Small intestine (tissue), 7 donors: ENCODE data around the gene HEMK1. TPM values are rescaled to one million over a fixed set of nuclear protein-coding genes. Genes with fewer than 3 reads are reported as not detected.

Experiments
- DNase-seq, 2 donors: peaks; one replicate each; pipeline versions ENCODE4 v3.0.0 to v3.0.0-alpha.2; 2013
- FAIRE-seq: peaks from 2 replicates; lab custom pipeline; 2012; peaks lifted over from hg19 to GRCh38; lab: Jason Lieb, UNC
- H3K27ac ChIP-seq, 3 donors: one replicate each; pipeline ENCODE4 v1.5.1; 2013; ENCODE audit warnings: low read length in 2 of 3, mild to moderate bottlenecking in 2 of 3, control low read depth in 1 of 3, inconsistent platforms in 1 of 3, low read depth in 1 of 3, moderate library complexity in 1 of 3
- H3K27me3 ChIP-seq, 3 donors: one replicate each; pipeline ENCODE4 v1.6.1; 2013; ENCODE audit warnings: low read length in 3 of 3, inconsistent platforms in 1 of 3; ENCODE audit not compliant: control insufficient read depth in 3 of 3, insufficient read depth in 3 of 3
- H3K36me3 ChIP-seq, 3 donors: one replicate each; pipeline ENCODE4 v1.6.1; 2013; ENCODE audit warnings: low read length in 3 of 3, inconsistent platforms in 1 of 3, low read depth in 1 of 3, mild to moderate bottlenecking in 1 of 3, moderate library complexity in 1 of 3; ENCODE audit not compliant: control insufficient read depth in 3 of 3, insufficient read depth in 2 of 3
- H3K4me1 ChIP-seq, 3 donors: one replicate each; pipeline ENCODE4 v1.6.1; 2013; ENCODE audit warnings: low read length in 2 of 3, inconsistent platforms in 1 of 3, low read depth in 1 of 3, mild to moderate bottlenecking in 1 of 3, moderate library complexity in 1 of 3; ENCODE audit not compliant: control insufficient read depth in 3 of 3, insufficient read depth in 2 of 3
- H3K4me3 ChIP-seq, 3 donors: one replicate each; pipeline ENCODE4 v1.5.1; 2013; ENCODE audit warnings: low read length in 3 of 3, control low read depth in 1 of 3, inconsistent platforms in 1 of 3, low read depth in 1 of 3, mild to moderate bottlenecking in 1 of 3, moderate library complexity in 1 of 3
- H3K9me3 ChIP-seq, 2 donors: one replicate each; pipeline ENCODE4 v1.6.1; 2013; ENCODE audit warnings: low read depth in 1 of 2, low read length in 1 of 2; ENCODE audit not compliant: control insufficient read depth in 2 of 2, insufficient read depth in 1 of 2
- WGBS, 3 donors: extraction: QIAGEN DNeasy Blood & Tissue Kit; methylation state at CpG; one replicate each; pipeline ENCODE4 v1.1.7; 2013; 5-methylcytosine and 5-hydroxymethylcytosine counted together
- polyA plus RNA-seq, 4 donors: library from polyadenylated mRNA; stranded (reverse) in 3 of 4; unstranded in 1 of 4; fragments of 200-250 nt in 3 of 4; fragments of 120-200 nt in 1 of 4; gene quantifications; one replicate each; pipeline versions ENCODE4 v1.2.1 to v1.2.3, GENCODE V29; 2013
- donor health status: healthy with polysubstance abuse.
- donor health status: control.
- donor health status: control.
- donor health status: Bipolar disorder and iron deficiency.
- donor health status: healthy.

Gene HEMK1
- polyA plus RNA-seq, 4 donors: 13.9 to 30.1 (median 16.0) TPM

DNA sequence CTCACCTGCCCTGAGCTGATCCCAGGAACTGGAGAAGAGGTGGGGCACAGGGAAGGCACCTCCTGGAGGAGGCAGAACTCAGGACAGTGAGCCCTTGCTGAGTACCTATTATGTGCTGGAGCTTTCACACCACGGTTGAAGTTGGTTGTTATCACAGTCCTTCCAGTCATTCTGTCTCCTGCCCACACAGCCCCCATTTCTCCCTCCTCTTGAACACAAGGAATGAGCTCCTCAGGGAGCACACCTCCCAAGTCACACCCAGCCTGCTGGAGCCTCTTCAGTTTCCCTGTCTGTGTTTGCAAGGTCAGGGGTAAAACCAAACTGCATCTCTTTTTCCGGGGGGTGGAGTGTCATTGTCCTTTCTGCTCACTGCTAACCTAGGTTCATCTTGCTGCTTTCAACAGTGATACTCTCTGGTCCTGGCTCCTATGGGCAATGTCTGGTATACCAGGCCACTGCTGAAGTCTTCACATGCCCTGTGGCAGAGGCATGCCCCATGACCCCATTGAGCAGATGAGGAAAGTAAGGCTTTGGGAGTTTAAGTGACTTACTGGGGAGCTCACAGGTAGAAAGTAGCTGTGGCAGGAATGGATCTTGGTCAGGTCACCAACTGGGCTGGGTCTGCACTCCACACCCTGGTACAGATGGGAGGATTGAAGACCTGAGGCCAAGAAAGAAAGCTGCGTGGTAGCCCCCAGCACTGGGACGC, 31.7 kb upstream of the HEMK1 start:
- no peak for FAIRE-seq
- 60 to 68% (median 66%) methylated on average over 4 of the region's 4 CpGs for WGBS, 3 donors
- Histone ChIP-seq H3K27me3 (peaks cover 0 to 7% (median 0%) of the 10 kb centered on the region in 3 donors), H3K9me3 (no peaks in the 10 kb centered on the region), H3K36me3 (no peaks in the 10 kb centered on the region), H3K4me3 (no peak overlapping the region), H3K4me1 (peaks cover 0 to 15% (median 0%) of the 10 kb centered on the region in 3 donors), H3K27ac (no peak overlapping the region)
- DNase-seq: no peak

DNA sequence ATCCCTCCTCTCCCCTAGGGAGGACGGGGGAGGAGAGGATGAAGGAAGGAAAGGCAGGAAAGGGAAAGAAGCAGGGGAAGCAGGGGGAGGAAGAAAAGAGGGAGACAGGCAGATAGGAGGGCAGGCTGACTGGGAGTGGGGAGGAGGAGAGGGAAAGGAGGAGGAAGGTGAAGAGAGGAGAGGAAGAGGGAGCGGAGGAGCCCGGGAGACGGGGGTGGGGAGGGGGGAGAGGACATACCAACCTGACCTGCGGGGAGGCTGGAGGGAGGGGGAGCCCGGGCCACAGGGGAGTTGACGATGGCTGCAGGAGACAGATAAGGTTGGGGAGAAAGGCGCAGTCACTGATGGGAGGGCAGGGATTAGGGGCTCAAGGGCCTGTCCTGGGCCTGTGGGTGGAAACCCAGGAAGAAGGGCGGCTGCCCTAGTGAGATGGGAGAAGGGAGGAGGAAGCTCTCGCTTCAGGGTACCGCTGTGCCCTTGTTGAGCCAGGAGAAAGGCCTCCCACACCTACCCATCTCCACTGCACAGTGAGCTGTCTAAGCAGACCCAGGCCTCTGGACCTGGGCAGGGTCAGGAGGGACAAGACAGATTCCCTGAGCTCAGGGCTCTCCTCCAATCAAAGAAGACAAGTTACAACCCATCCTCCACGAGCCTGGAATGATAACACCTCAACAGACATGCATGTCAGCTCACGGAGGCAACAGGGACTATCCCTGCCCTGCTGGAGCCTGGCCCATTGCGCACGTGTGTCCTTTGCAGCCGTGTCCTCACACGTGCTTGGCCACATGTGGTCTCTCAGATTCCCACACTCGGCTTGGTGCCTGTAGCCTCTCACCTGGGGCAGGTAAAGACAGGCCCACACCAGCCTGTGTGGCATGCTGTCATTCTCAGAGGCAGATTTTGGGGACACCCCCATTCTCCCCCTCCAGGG, 29.7 kb upstream of the HEMK1 start:
- 58 to 64% (median 62%) methylated on average over 17 to 18 of the region's 18 CpGs for WGBS, 3 donors
- FAIRE-seq (no peak), DNase-seq (no peak)
- H3K36me3 ChIP-seq: no peaks in the 10 kb centered on the region
- peaks cover 0 to 4% (median 0%) of the 10 kb centered on the region in 3 donors for H3K4me1 ChIP-seq
- no peak overlapping the region for H3K4me3 ChIP-seq
- H3K27me3 ChIP-seq: peaks cover 0 to 7% (median 0%) of the 10 kb centered on the region in 3 donors
- H3K27ac ChIP-seq: no peak overlapping the region
- H3K9me3 ChIP-seq: no peaks in the 10 kb centered on the region

DNA sequence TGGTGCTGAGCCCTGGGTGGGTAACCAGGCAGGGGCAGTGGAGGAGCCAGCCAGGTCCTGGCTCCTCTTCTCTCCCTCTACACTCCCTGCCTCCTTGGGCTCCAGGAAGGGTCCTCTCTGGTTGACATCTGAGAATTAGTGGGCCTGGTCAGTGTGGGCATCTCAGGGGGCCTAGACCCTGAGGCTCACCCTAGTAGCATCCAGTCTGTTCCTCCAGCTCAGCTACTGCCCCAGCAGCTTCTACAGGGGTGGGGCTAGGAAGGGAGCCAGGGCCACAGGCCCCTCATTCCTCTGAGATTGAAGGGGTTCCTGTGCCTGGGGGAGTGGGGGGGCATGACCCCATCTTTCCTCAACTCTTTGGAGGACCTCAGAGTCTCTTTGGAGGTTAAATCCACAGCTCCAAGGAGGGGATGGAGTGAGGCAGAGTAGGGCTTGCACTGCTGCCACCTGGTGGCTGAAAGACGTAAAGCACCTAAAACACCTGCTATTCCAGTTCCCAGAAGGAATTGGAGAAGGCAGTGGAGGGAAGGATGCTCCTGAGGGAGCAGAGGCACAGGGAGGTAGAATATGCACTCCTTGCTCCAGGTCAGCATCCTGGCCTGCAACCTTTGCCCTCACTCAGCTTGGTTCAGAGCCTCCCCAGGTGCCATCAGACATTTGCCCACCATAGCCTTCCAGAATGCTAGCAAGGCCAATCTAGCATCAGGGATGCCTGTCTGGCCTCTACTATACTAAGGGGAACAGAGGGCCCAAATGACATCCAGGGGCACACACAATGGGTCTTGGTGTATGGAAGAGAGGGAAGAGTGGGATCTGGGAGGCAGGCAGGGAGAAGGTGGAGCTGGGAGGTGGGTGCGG, 26.9 kb upstream of the HEMK1 start:
- H3K27ac ChIP-seq: no peak overlapping the region
- peaks cover 0 to 3% (median 0%) of the 10 kb centered on the region in 3 donors for H3K27me3 ChIP-seq
- FAIRE-seq (no peak), DNase-seq (peak; percentile 64 to 82)
- WGBS, 3 donors: 41 to 50% (median 46%) methylated on average over 2 of the region's 2 CpGs
- no peaks in the 10 kb centered on the region for H3K4me1 ChIP-seq
- no peaks in the 10 kb centered on the region for H3K9me3 ChIP-seq
- H3K36me3 ChIP-seq: no peaks in the 10 kb centered on the region
- no peak overlapping the region for H3K4me3 ChIP-seq

DNA sequence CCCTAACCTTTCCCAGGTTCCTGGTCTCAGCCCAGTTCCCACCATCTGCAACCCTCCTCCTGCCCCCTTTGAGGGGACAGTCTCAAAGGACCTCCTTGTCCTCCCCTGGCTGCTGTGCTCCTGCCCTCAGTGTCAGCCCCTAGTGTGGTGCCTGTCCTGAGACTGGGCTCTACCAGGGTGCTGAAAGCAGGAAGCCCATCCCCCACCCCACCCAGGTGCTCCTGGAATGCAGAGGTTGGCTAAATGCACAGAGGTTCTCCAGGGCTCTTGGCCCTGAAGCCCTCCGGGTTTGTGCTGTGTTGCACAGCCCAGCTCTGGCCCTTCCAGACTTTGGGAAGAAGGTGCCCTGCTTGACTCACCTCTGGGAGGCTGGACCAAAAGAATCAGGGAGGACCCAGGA, 23.5 kb upstream of the HEMK1 start:
- DNase-seq: no peak
- H3K27me3 ChIP-seq: no peaks in the 10 kb centered on the region
- 38 to 74% (median 69%) methylated on average over 1 of the region's 1 CpG for WGBS, 3 donors

DNA sequence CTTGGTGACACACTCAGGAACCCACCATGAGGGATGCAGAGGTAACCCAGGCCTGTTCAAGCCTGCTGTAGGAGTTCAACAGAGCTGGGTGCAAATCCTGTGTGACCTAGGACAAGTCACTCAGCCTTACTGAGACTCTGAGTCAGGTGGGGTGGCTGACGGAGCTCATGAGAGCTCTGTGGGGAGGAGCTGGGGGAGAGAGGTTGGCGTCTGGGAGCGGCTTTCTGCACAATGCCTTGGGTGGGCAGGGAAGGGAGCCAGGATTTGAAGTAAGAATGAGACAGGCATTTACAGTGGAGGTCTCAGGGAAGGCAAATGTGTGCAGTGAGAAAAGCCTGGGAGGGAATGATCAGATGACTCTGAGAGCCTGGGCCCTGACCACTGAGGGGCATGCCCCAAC, 20.1 kb upstream of the HEMK1 start:
- H3K4me1 ChIP-seq: peaks cover 0 to 20% (median 0%) of the 10 kb centered on the region in 3 donors
- no peak for FAIRE-seq
- no peak overlapping the region for H3K4me3 ChIP-seq
- H3K27ac ChIP-seq: no peak overlapping the region
- H3K9me3 ChIP-seq: no peaks in the 10 kb centered on the region
- WGBS, 3 donors: 89 to 98% (median 91%) methylated on average over 3 of the region's 3 CpGs
- DNase-seq: no peak
- no peaks in the 10 kb centered on the region for H3K27me3 ChIP-seq
- H3K36me3 ChIP-seq: no peaks in the 10 kb centered on the region

More for the DNA sequence above, 23.5 kb upstream of the HEMK1 start:
- H3K36me3 ChIP-seq: no peaks in the 10 kb centered on the region
- FAIRE-seq: no peak
- no peak overlapping the region for H3K27ac ChIP-seq
- H3K9me3 ChIP-seq: no peaks in the 10 kb centered on the region
- peaks cover 0 to 7% (median 0%) of the 10 kb centered on the region in 3 donors for H3K4me1 ChIP-seq
- H3K4me3 ChIP-seq: no peak overlapping the region

DNA sequence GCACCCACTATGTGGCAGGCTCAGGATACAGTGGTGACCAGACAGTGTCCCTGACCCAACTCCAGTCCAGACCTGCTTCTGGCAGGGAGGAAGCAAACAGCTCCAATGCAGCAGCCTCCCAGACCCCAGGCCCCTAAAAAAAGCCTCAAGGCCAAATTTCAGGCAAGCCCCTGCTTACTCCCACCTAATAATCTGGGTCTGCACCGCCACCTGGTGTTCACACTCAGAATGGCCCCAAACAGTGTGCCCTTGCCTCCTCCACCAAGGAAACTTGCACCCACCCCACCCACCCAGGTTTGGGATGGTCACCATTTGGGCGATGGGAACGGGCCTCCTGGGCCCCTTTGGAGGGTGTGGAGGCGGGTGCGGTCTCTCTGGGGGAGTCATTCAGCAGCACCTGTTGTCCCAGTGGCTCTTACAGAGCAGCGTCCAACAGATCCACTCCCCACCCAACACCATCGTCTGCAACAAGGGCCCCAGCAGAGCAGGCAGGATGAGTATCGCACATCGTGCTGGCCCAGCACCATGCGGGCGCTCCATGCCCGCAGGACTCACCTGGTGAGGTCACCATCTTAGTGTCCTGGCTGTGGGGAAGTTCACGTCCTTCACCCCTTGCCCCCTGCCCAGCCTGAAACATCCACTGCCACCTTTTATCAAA, 19.1 kb upstream of the HEMK1 start:
- Histone ChIP-seq H3K4me3 (no peak overlapping the region), H3K27ac (no peak overlapping the region), H3K36me3 (no peaks in the 10 kb centered on the region), H3K9me3 (no peaks in the 10 kb centered on the region), H3K4me1 (peaks cover 0 to 20% (median 0%) of the 10 kb centered on the region in 3 donors), H3K27me3 (no peaks in the 10 kb centered on the region)
- 38 to 51% (median 39%) methylated on average over 13 of the region's 13 CpGs for WGBS, 3 donors
- DNase-seq: peak; percentile 25 to 64
- FAIRE-seq: no peak

DNA sequence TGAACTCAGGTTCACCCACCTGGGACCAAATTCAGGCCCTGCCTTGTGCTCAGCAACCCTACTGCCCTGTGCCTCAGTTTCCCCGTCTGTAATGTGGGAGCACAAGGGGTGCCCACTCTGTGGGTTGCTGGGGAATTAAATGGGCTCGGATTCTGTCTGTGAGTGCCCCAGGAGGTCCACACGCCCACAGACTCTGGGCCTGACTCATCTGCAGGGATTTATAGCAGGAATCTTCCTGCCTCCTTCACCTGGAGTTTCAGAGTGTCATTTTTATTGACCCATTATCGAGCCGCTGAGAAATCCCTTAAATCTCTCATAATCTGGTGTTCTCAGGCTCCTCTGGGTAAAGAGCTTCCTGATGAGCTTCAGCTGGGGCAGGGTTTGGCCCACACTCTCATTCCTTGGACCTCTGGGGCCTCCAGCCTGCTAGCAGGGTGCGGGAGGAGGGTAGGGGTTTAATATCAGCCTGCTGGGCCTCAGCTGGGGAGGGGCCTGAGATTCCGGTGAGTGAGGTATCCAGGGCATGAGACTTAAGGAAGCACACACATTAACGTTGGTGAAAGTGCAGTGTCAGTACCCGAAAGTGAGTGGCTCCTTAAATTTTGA, 18.2 kb upstream of the HEMK1 start:
- no peaks in the 10 kb centered on the region for H3K36me3 ChIP-seq
- no peaks in the 10 kb centered on the region for H3K9me3 ChIP-seq
- FAIRE-seq: no peak
- H3K4me1 ChIP-seq: peaks cover 0 to 20% (median 0%) of the 10 kb centered on the region in 3 donors
- H3K4me3 ChIP-seq: no peak overlapping the region
- H3K27me3 ChIP-seq: no peaks in the 10 kb centered on the region
- DNase-seq: peak in 1 of 2 donors; percentile 59
- WGBS, 3 donors: 41 to 46% (median 42%) methylated on average over 9 of the region's 9 CpGs
- peak overlapping the region in 1 of 3 donors; percentile 33 for H3K27ac ChIP-seq
